Neuronal stem cell (in vitro differentiated cells): ENCODE measurements around the gene NRCAM.

Experiments used
- DNase-seq: peaks from one replicate; pipeline ENCODE4 v3.0.0-alpha.2; 2013; ENCODE audit warnings: low spot score
- H2AFZ ChIP-seq: one replicate; pipeline ENCODE4 v1.6.1; 2013; ENCODE audit warnings: mild to moderate bottlenecking, low read length, inconsistent platforms
- H2AK5ac ChIP-seq: 2 replicates; pipeline ENCODE4 v1.6.1; 2013; ENCODE audit warnings: low read depth, mild to moderate bottlenecking, inconsistent platforms, low read length, moderate library complexity, mixed read lengths
- H2BK120ac ChIP-seq: 2 replicates; pipeline ENCODE4 v1.6.1; 2013; ENCODE audit warnings: low read depth, mild to moderate bottlenecking, inconsistent platforms, low read length, moderate library complexity, mixed read lengths
- H2BK12ac ChIP-seq: one replicate; pipeline ENCODE4 v1.6.1; 2013; ENCODE audit warnings: low read length, inconsistent platforms
- H2BK15ac ChIP-seq: 2 replicates; pipeline ENCODE4 v1.6.1; 2013; ENCODE audit warnings: mild to moderate bottlenecking, low read length, inconsistent platforms, mixed read lengths
- H2BK5ac ChIP-seq: one replicate; pipeline ENCODE4 v1.6.1; 2013; ENCODE audit warnings: inconsistent platforms, mild to moderate bottlenecking, low read length, moderate library complexity
- H3K14ac ChIP-seq: one replicate; pipeline ENCODE4 v1.6.1; 2013; ENCODE audit warnings: low read length, inconsistent platforms
- H3K18ac ChIP-seq: 2 replicates; pipeline ENCODE4 v1.6.1; 2013; ENCODE audit warnings: low read length, inconsistent platforms
- H3K23ac ChIP-seq: 2 replicates; pipeline ENCODE4 v1.6.1; 2013; ENCODE audit warnings: low read depth, mild to moderate bottlenecking, mixed read lengths, low read length, inconsistent platforms; ENCODE audit not compliant: poor library complexity
- H3K27ac ChIP-seq: replicated peaks from 3 replicates; pipeline ENCODE4 v1.5.1; 2013; ENCODE audit warnings: low read length, inconsistent platforms
- H3K27me3 ChIP-seq, 3 experiments: 2 replicates each; pipeline ENCODE4 v1.6.1; 2013; ENCODE audit warnings: low read length in 3 of 3, mild to moderate bottlenecking in 2 of 3, inconsistent platforms in 1 of 3, low read depth in 1 of 3, mixed read lengths in 1 of 3, moderate library complexity in 1 of 3; ENCODE audit not compliant: control insufficient read depth in 3 of 3, insufficient read depth in 3 of 3
- H3K36me3 ChIP-seq, 2 donors: replicated peaks in 1 of 2; 2 replicates each; pipeline ENCODE4 v1.6.1; 2013; ENCODE audit warnings: low read length in 2 of 2; ENCODE audit not compliant: control insufficient read depth in 2 of 2, insufficient read depth in 2 of 2
- H3K4ac ChIP-seq: 2 replicates; pipeline ENCODE4 v1.6.1; 2013; ENCODE audit warnings: inconsistent platforms, mild to moderate bottlenecking, low read length, moderate library complexity
- H3K4me1 ChIP-seq, 2 donors: 1 replicate in 1 of 2; 2 replicates in 1 of 2; pipeline ENCODE4 v1.6.1; 2013; ENCODE audit warnings: low read length in 2 of 2, low read depth in 1 of 2; ENCODE audit not compliant: control insufficient read depth in 2 of 2, insufficient read depth in 1 of 2
- H3K4me2 ChIP-seq: one replicate; pipeline ENCODE4 v1.6.1; 2013; ENCODE audit warnings: mild to moderate bottlenecking, low read length, inconsistent platforms; ENCODE audit not compliant: insufficient read depth, poor library complexity, severe bottlenecking
- H3K4me3 ChIP-seq, 2 donors: 2 replicates each; pipeline ENCODE4 v1.5.1; 2013; ENCODE audit warnings: low read length in 2 of 2, mild to moderate bottlenecking in 2 of 2, inconsistent platforms in 1 of 2, moderate library complexity in 1 of 2
- H3K79me1 ChIP-seq: one replicate; pipeline ENCODE4 v1.6.1; 2013; ENCODE audit warnings: low read depth, mild to moderate bottlenecking, inconsistent platforms, low read length, moderate library complexity
- H3K9ac ChIP-seq: one replicate; pipeline ENCODE4 v1.6.1; 2013; ENCODE audit warnings: mild to moderate bottlenecking, low read depth, low read length, inconsistent platforms; ENCODE audit not compliant: poor library complexity
- H3K9me3 ChIP-seq, 2 donors: replicated peaks in 1 of 2; 2 replicates each; pipeline versions ENCODE3 to v1.6.1; 2013; ENCODE audit warnings: low read length in 2 of 2, mild to moderate bottlenecking in 2 of 2, inconsistent platforms in 1 of 2, low read depth in 1 of 2, mixed read lengths in 1 of 2, moderate library complexity in 1 of 2; ENCODE audit not compliant: control insufficient read depth in 2 of 2, insufficient read depth in 1 of 2
- H4K8ac ChIP-seq: one replicate; pipeline ENCODE4 v1.6.1; 2013; ENCODE audit warnings: low read depth, mild to moderate bottlenecking, inconsistent platforms, low read length, moderate library complexity
- H4K91ac ChIP-seq: one replicate; pipeline ENCODE4 v1.6.1; 2013; ENCODE audit warnings: low read length, low read depth, mild to moderate bottlenecking, inconsistent platforms; ENCODE audit not compliant: poor library complexity
- WGBS, 2 donors: extraction: QIAGEN DNeasy Blood & Tissue Kit; methylation state at CpG; one replicate each; pipeline ENCODE4 v1.1.7; 2013; ENCODE audit warnings: missing lambda C conversion rate in 2 of 2, mixed read lengths in 1 of 2; ENCODE audit not compliant: insufficient read length in 2 of 2, insufficient replicate concordance in 1 of 2; ENCODE audit errors: extremely low coverage in 2 of 2; 5-methylcytosine and 5-hydroxymethylcytosine counted together

NRCAM gene

DNA sequence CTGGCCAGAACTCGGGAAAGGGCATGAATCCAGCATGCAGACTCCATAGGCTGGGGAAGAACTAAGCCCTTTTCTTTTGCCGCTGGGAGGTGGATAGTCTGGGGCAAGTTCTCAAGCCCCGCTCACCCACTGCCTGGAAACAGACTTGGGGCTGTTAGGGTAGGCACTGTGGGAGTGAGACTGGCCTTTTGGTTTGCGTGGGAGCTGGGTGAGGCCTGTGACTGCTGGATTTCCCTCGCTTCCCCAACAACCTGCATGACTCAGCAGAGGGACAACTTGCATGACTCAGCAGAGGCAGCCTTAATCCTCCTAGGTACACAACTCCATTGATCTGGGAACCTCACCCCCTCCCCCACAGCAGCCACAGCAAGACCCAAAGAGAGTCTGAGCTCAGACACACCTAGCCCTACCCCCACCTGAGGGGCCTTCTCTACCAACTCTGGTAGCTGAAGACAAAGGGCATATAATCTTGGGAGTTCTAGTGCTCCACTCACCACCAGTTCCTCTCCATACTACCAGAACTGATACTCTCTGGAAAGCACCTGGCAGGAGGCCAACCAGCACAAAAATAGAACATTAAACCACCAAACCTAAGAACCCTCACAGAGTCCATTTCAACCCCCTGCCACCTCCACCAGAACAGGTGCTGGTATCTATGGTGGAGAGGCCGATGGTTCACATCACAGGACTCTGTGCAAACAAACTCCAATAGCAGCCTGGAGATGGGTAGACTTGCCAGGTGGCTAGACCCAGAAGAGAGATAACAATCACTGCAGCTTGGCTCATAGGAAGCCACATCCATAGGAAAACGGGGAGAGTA lies 244.6 kb downstream of the NRCAM start:
- H2BK12ac ChIP-seq: no peak overlapping the region
- H3K4ac ChIP-seq: no peak overlapping the region
- H2BK120ac ChIP-seq: no peak overlapping the region
- no CpG with 5 or more reads among the region's 7 CpGs for WGBS, 2 donors
- H3K14ac ChIP-seq: peak overlapping the region; percentile 56
- H2AK5ac ChIP-seq: no peak overlapping the region
- no peak overlapping the region for H3K23ac ChIP-seq
- H3K4me3 ChIP-seq: peak overlapping the region in 1 of 2 donors; percentile 34
- H3K79me1 ChIP-seq: no peaks in the 10 kb centered on the region
- H3K9me3 ChIP-seq: peaks cover 0 to 5% of the 10 kb centered on the region in 2 donors
- no peak overlapping the region for H3K27ac ChIP-seq
- no peak overlapping the region for H2BK15ac ChIP-seq
- no peaks in the 10 kb centered on the region for H3K4me1 ChIP-seq
- H3K18ac ChIP-seq: no peak overlapping the region
- H2BK5ac ChIP-seq: no peak overlapping the region
- no peak overlapping the region for H4K8ac ChIP-seq
- H3K36me3 ChIP-seq: peaks cover 5 to 16% of the 10 kb centered on the region in 2 donors
- no peak overlapping the region for H2AFZ ChIP-seq
- no peak overlapping the region for H3K4me2 ChIP-seq
- H3K9ac ChIP-seq: no peak overlapping the region
- no peaks in the 10 kb centered on the region for H3K27me3 ChIP-seq
- no peak for DNase-seq
- H4K91ac ChIP-seq: no peak overlapping the region

DNA sequence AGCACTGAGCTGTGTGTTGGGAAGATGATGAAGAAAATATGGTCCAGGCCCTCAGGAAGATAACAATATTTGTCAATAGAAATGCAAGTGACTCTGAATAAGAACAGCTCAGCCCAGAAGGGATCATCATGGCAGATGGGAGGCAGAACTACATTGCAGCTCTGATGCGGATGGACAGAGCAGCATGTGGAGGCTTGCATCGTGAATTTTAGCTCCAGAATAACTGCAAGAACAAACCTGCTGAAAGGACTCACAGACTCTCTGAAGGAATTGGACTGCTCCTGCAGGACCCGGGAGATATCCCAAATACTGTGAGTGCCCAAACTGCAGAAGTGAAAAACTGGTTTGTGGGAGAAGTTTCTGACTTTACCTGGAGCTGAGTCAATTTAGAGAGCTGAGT lies 245.4 kb downstream of the NRCAM start:
- H4K91ac ChIP-seq: no peak overlapping the region
- DNase-seq: no peak
- no peaks in the 10 kb centered on the region for H3K27me3 ChIP-seq
- no peak overlapping the region for H3K23ac ChIP-seq
- H3K79me1 ChIP-seq: no peaks in the 10 kb centered on the region
- H2BK15ac ChIP-seq: no peak overlapping the region
- H3K9ac ChIP-seq: no peak overlapping the region
- H4K8ac ChIP-seq: no peak overlapping the region
- no peak overlapping the region for H3K4ac ChIP-seq
- H2AK5ac ChIP-seq: no peak overlapping the region
- H3K9me3 ChIP-seq: peaks cover 0 to 5% of the 10 kb centered on the region in 2 donors
- H3K4me3 ChIP-seq: no peak overlapping the region
- H2BK12ac ChIP-seq: no peak overlapping the region
- WGBS, 2 donors: no CpG with 5 or more reads among the region's 3 CpGs
- no peak overlapping the region for H3K27ac ChIP-seq
- no peak overlapping the region for H2BK5ac ChIP-seq
- no peak overlapping the region for H2AFZ ChIP-seq
- H3K4me1 ChIP-seq: no peaks in the 10 kb centered on the region
- H3K18ac ChIP-seq: no peak overlapping the region
- H2BK120ac ChIP-seq: no peak overlapping the region
- peaks cover 8 to 21% of the 10 kb centered on the region in 2 donors for H3K36me3 ChIP-seq
- H3K4me2 ChIP-seq: no peak overlapping the region
- no peak overlapping the region for H3K14ac ChIP-seq

DNA sequence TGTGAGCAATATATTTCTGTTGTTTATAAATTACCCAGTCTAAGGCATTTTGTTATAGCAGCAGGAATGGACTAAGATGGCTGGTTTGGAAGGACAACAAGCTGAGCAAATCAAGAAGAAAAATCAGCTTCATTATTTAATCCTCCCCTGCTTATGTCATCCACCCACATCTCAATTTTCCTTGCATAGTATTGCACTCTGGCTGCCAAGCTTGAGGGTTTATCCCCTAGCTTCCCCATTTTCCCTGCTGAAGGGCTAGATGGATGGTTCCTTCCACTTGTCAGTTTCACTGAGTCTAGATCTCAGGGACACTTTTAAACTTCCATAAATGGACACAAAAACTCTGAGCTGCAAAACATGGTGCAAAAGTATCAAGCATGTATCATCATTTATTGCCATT lies 250.9 kb downstream of the NRCAM start:
- H3K4ac ChIP-seq: no peak overlapping the region
- peaks cover 12 to 30% of the 10 kb centered on the region in 2 donors for H3K36me3 ChIP-seq
- no peak overlapping the region for H2BK12ac ChIP-seq

DNA sequence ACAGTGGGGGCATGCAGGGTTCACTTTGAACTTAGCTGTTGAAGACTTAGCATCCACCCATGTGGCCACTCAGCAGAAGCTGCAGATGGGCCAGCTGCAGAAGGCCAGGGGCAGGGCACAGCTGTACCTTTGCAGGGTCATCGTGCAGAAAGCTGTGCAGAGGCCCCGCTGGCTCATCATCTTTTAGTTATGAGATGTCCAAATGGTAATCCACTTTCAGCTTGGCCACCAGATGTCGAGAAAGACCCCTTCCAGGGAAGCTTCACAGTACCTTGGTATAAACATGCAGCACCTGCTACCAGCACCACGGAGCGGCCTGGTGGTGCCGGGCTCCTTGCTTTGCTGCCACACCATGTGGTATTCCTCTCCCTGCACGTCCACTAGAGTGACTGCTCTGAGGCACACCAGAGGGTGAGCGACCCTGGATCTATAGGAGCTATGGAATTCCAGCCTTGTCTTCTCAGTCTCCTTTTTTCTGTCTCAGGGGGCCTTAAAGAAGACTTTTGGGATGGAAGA lies 251.9 kb downstream of the NRCAM start:
- H4K8ac ChIP-seq: no peak overlapping the region
- no peak overlapping the region for H3K14ac ChIP-seq
- H3K4ac ChIP-seq: no peak overlapping the region
- no peak for DNase-seq
- WGBS, 2 donors: no CpG with 5 or more reads among the region's 8 CpGs
- H2AFZ ChIP-seq: no peak overlapping the region
- no peaks in the 10 kb centered on the region for H3K9me3 ChIP-seq
- H2BK12ac ChIP-seq: no peak overlapping the region
- no peak overlapping the region for H2BK5ac ChIP-seq
- H3K27me3 ChIP-seq: no peaks in the 10 kb centered on the region
- peak overlapping the region; percentile 63 for H3K18ac ChIP-seq
- H3K79me1 ChIP-seq: no peaks in the 10 kb centered on the region
- H2AK5ac ChIP-seq: no peak overlapping the region
- no peak overlapping the region for H4K91ac ChIP-seq
- no peak overlapping the region for H3K27ac ChIP-seq
- peaks cover 0 to 2% of the 10 kb centered on the region in 2 donors for H3K4me1 ChIP-seq
- H2BK15ac ChIP-seq: no peak overlapping the region
- H3K36me3 ChIP-seq: peaks cover 15 to 30% of the 10 kb centered on the region in 2 donors
- no peak overlapping the region for H3K9ac ChIP-seq
- H3K4me2 ChIP-seq: no peak overlapping the region
- H2BK120ac ChIP-seq: no peak overlapping the region
- no peak overlapping the region for H3K4me3 ChIP-seq
- peak overlapping the region; percentile 62 for H3K23ac ChIP-seq

More for the DNA sequence above, 250.9 kb downstream of the NRCAM start:
- H3K27ac ChIP-seq: no peak overlapping the region
- H4K8ac ChIP-seq: no peak overlapping the region
- H3K27me3 ChIP-seq: no peaks in the 10 kb centered on the region
- no peak overlapping the region for H3K14ac ChIP-seq
- no peak overlapping the region for H4K91ac ChIP-seq
- no peaks in the 10 kb centered on the region for H3K9me3 ChIP-seq
- no peak overlapping the region for H3K4me2 ChIP-seq
- no peak for DNase-seq
- H3K79me1 ChIP-seq: no peaks in the 10 kb centered on the region
- H3K4me1 ChIP-seq: peaks cover 0 to 2% of the 10 kb centered on the region in 2 donors
- H2BK120ac ChIP-seq: no peak overlapping the region
- no peak overlapping the region for H2BK15ac ChIP-seq
- H3K4me3 ChIP-seq: no peak overlapping the region
- no peak overlapping the region for H2AFZ ChIP-seq
- H3K23ac ChIP-seq: no peak overlapping the region
- H2BK5ac ChIP-seq: no peak overlapping the region
- no peak overlapping the region for H2AK5ac ChIP-seq
- no peak overlapping the region for H3K9ac ChIP-seq
- no peak overlapping the region for H3K18ac ChIP-seq
